Measurements from ENCODE around the gene PCGF1. TPM values are rescaled to one million over a fixed set of nuclear protein-coding genes. Genes with fewer than 3 reads are reported as not detected.

Gene PCGF1
- total RNA-seq, 1 donor from 2014 or later = 15.0 TPM

GRCh38 chr2:74537140-74537539 lies 29.6 kb upstream of the PCGF1 start:
- DNase-seq (ENCODE audit: low read depth, low spot score) = no peak

- DNase-seq (ENCODE audit: low read depth, low spot score) = no peak
Measured at GRCh38 chr2:74536166-74536950, 28.9 kb upstream of the PCGF1 start.

- no peak for DNase-seq (ENCODE audit: low read depth, low spot score)
Measured at GRCh38 chr2:74535440-74535965, 28.0 kb upstream of the PCGF1 start.

GRCh38 chr2:74534411-74534810 lies 26.9 kb upstream of the PCGF1 start:
- no peak for DNase-seq (ENCODE audit: low read depth, low spot score)

- DNase-seq (ENCODE audit: low read depth, low spot score) = no peak
Measured at GRCh38 chr2:74533464-74533863, 26.0 kb upstream of the PCGF1 start.

- no peak for DNase-seq (ENCODE audit: low read depth, low spot score)
Measured at GRCh38 chr2:74532222-74532621, 24.7 kb upstream of the PCGF1 start.

- no peak for DNase-seq (ENCODE audit: low read depth, low spot score)
Measured at GRCh38 chr2:74531666-74532065, 24.2 kb upstream of the PCGF1 start.

- DNase-seq (ENCODE audit: low read depth, low spot score) = no peak
Measured at GRCh38 chr2:74530239-74531187, 23.0 kb upstream of the PCGF1 start.

- DNase-seq (ENCODE audit: low read depth, low spot score) = peak; percentile 91
Measured at GRCh38 chr2:74529357-74530238, 22.1 kb upstream of the PCGF1 start, which contains the start of the genes AUP1 and HTRA2. AUP1 (minus strand) TSS chr2:74529706; CDS start chr2:74529629, 77 bp downstream. HTRA2 (plus strand) TSS chr2:74529933; CDS start chr2:74530007, 74 bp downstream.

- no peak for DNase-seq (ENCODE audit: low read depth, low spot score)
Measured at GRCh38 chr2:74528600-74529356, 21.3 kb upstream of the PCGF1 start.

- no peak for DNase-seq (ENCODE audit: low read depth, low spot score)
Measured at GRCh38 chr2:74527741-74528140, 20.2 kb upstream of the PCGF1 start.

- DNase-seq (ENCODE audit: low read depth, low spot score) = no peak
Measured at GRCh38 chr2:74526649-74527230, 19.2 kb upstream of the PCGF1 start.

- DNase-seq (ENCODE audit: low read depth, low spot score) = no peak
Measured at GRCh38 chr2:74525717-74526648, 18.5 kb upstream of the PCGF1 start, which contains the start of gene DQX1. DQX1 (minus strand) TSS chr2:74526231; CDS start chr2:74525729, 502 bp downstream.

- no peak for DNase-seq (ENCODE audit: low read depth, low spot score)
Measured at GRCh38 chr2:74524955-74525716, 17.6 kb upstream of the PCGF1 start.

- DNase-seq (ENCODE audit: low read depth, low spot score) = no peak
Measured at GRCh38 chr2:74524005-74524404, 16.5 kb upstream of the PCGF1 start.

- no peak for DNase-seq (ENCODE audit: low read depth, low spot score)
Measured at GRCh38 chr2:74522516-74522915, 15.0 kb upstream of the PCGF1 start.

GRCh38 chr2:74516650-74517049 lies 9.2 kb upstream of the PCGF1 start:
- DNase-seq (ENCODE audit: low read depth, low spot score) = no peak

All from pulmonary artery endothelial cell (primary cell).